ES-I3 (cell line): ENCODE measurements around the gene CAPNS2.
"Not testable (repeated sequence)": the region's sequence is repeated elsewhere in the genome, so short reads cannot be mapped to it uniquely, and the experiment has no call there.

Experiments used
- H3K36me3 ChIP-seq: 2 replicates; pipeline ENCODE4 v1.6.1; 2013; ENCODE audit warnings: mild to moderate bottlenecking, low read length, control low read depth, moderate library complexity; ENCODE audit not compliant: insufficient read depth
- H3K4me1 ChIP-seq: 2 replicates; pipeline ENCODE4 v1.6.1; 2013; ENCODE audit warnings: mild to moderate bottlenecking, control low read depth, low read length; ENCODE audit not compliant: insufficient read depth
- H3K9ac ChIP-seq: 2 replicates; pipeline ENCODE4 v1.6.1; 2013; ENCODE audit warnings: low read depth, mild to moderate bottlenecking, low read length, moderate library complexity
- H3K9me3 ChIP-seq: 2 replicates; pipeline ENCODE4 v1.6.1; 2013; ENCODE audit warnings: mild to moderate bottlenecking, low read length, moderate library complexity; ENCODE audit not compliant: control insufficient read depth, insufficient read depth

Gene CAPNS2

DNA sequence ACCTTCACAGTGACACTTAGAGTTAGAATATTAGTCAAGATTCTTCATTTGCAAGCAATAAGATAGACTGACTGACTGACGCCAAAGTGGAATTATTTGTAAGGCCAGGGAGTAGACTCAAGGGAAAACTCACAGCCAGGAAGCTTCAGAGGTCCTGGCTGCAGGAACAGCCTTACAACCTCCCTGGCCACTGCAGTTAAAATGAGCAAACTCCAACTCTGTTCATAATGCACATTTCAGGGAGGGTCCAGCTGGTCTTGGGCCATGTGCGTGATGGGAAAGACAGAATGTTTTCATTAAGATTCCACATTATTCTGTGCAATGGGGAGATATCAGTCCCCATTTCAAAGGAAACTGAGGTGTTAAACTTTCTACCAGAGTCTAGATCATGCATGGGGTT is 9.9 kb downstream of the CAPNS2 start:
- Histone ChIP-seq H3K36me3 (no peaks in the 10 kb centered on the region), H3K9me3 (no peaks in the 10 kb centered on the region), H3K9ac (no peak overlapping the region)

DNA sequence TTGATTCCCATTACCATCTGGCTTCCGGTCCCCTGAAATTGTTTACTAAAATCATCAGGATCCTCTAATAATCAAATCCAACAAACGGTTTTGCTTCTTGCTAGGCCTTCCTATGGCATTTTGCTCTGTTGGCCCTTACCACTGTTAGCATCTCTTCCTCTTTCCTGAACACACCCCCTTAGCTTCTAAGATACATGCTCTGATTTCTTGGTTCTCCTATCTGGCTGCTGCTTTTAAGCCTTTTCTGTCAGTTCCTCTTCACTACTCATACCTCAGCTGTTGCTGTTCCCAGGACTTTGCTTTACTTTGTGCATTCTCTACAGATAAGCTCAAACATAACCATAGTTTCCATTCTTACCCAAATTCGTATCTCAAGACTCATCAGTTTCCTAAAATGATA is 11.4 kb downstream of the CAPNS2 start:
- no peaks in the 10 kb centered on the region for H3K36me3 ChIP-seq
- no peaks in the 10 kb centered on the region for H3K9me3 ChIP-seq
- H3K4me1 ChIP-seq: no peaks in the 10 kb centered on the region
- H3K9ac ChIP-seq: no peak overlapping the region

More for the DNA sequence above, 9.9 kb downstream of the CAPNS2 start:
- H3K4me1 ChIP-seq: no peaks in the 10 kb centered on the region

DNA sequence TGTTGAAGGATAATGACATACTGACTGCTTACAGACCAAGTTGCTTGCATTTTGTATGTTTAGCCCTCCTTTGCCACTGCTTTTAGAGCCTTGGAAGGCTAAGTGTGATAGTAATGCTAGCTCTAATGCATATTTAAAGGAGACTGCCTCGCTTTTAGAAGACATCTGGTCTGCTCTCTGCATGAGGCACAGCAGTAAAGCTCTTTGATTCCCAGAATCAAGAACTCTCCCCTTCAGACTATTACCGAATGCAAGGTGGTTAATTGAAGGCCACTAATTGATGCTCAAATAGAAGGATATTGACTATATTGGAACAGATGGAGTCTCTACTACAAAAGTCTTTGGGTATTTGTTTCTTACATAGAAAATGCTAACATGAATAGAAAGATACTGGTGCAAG is 19.1 kb downstream of the CAPNS2 start:
- Histone ChIP-seq H3K9ac (no peak overlapping the region), H3K9me3 (no peaks in the 10 kb centered on the region), H3K4me1 (no peaks in the 10 kb centered on the region), H3K36me3 (no peaks in the 10 kb centered on the region)

DNA sequence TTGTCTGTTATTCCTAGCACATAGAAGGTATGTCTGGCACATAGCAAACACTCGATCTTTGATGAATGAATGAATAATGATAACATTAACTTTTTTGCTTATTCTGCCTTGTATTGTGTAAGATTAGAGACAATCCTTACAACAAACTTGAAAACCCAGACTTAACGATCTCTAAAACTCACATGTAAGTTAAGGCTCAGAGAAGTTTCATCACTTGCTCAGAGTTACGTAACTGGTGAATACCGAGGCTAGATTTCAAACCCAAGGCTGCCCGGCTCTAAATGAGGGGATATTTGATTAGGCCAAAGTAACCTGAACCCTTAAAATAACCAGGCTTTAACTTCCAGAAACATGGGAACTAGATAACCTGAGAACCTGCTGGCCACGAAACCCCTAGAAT is 22.3 kb downstream of the CAPNS2 start:
- Histone ChIP-seq H3K9me3 (no peaks in the 10 kb centered on the region), H3K36me3 (no peaks in the 10 kb centered on the region), H3K4me1 (no peaks in the 10 kb centered on the region), H3K9ac (no peak overlapping the region)

DNA sequence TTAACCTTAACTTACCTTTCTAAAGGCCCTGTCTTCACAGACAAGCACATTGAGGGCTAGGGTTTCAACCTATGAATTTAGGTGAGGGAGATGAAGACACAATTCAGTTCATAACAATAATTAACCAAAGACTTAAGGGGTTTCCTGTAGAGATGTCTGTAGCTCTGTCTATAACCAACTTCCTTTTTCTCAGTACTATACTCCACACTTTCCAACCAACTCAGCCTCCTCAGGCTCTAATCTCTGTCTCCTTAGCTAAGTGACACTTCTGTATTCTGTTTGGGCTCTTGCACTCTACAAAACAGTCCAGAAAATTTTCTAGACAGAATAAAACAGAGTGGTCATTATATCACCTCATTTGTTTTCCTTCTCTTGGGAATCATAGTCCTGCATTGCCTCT is 25.8 kb downstream of the CAPNS2 start:
- H3K9me3 ChIP-seq: no peaks in the 10 kb centered on the region
- H3K4me1 ChIP-seq: no peaks in the 10 kb centered on the region
- no peaks in the 10 kb centered on the region for H3K36me3 ChIP-seq
- H3K9ac ChIP-seq: no peak overlapping the region

DNA sequence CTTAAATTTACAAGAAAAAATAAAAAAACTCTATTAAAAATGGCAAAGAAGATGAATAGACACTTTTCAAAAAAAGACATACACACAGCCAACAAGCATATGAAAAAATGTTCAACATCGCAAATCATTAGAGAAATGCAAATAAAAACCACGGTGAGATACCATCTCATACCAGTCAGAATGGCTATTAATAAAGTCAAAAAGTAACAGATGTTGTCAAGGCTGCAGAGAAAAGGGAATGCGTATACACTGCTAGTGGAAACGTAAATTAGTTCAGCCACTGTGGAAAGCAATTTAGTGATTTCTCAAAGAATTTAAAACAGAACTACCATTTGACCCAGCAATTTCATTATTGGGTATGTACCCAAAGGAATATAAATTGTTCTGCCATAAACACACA is 31.4 kb downstream of the CAPNS2 start:
- no peak overlapping the region for H3K9ac ChIP-seq
- H3K36me3 ChIP-seq: no peaks in the 10 kb centered on the region
- no peaks in the 10 kb centered on the region for H3K4me1 ChIP-seq
- H3K9me3 ChIP-seq: no peaks in the 10 kb centered on the region

DNA sequence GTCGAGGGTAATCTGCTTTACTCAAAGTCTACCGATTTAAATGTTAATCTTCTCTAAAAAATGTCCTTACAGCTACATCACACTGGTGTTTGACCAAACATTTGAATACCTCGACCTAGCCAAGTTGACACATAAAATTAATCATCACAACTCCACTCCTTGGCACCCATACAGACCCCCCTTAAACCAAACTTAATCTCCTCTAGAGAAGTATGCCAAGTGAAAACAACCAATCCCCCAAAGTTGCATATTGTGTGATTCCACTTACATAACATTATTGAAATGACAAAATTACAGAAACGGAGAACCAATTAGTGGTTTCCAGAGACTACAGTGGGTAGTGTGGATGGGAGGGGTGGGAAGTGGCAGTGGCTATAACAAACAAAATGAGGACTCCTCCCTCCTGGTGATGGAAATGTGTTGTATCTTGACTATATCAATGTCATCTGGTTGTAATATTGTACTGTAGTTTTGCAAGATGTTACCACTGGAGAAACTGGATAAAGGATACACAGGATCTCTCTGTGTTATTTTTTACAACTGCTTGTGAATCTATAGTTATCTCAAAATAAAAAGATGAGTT is 39.4 kb downstream of the CAPNS2 start:
- H3K36me3 ChIP-seq: no peaks in the 10 kb centered on the region
- no peaks in the 10 kb centered on the region for H3K9me3 ChIP-seq

DNA sequence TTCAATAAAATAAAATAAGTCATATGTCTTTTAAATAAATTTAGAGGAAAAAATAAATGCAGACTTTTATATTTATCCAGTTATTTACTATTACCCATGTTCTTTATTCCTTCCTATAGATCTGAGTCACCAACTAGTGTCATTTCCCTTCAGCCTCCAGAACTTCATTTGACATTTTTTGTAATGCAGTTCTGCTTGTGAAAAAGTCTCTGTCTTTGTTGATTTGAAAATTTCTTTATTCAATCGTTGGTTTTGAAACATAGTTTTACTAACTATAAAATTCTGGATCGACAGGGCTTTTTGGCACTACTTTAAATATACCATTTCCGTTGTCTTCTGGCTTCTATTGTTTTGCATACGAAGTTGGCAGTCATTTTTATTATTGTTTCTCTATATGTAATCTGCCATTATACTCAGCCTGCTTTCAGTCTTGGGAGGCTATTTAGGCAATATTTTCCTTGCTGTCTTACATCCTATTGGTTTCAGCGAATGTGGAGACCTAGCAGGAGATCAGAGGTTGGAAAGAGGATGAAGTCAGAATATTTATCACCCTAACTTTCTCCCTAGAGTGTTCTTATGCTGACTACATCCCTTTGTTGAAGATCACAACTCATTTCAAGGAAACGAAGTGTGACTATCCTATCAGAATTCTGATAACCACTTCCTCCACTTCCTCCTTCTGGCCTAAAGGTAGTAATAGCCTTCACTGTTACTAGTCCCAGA is 47.3 kb downstream of the CAPNS2 start:
- H3K9ac ChIP-seq: no peak overlapping the region
- no peaks in the 10 kb centered on the region for H3K36me3 ChIP-seq
- H3K4me1 ChIP-seq: no peaks in the 10 kb centered on the region
- H3K9me3 ChIP-seq: no peaks in the 10 kb centered on the region

More for the DNA sequence above, 39.4 kb downstream of the CAPNS2 start:
- no peak overlapping the region for H3K9ac ChIP-seq
- H3K4me1 ChIP-seq: no peaks in the 10 kb centered on the region

DNA sequence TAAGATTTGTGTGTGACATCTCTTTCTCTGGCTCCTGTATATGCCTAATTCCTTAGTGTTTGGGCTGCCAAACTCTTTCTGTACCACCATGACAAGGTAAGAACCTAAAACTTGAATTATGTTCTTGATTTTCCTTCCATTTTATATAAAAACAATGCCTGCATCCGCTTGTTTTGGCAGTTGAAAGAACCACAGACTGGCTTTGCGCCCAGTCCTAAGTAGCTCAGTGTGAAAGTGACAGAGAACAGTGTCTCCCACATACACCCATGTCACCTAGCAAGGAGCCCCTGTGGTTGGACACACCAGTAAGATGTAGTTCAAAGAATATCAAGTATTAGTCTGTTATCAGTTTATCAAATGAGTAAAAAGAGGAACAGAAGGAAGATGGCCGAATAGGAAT is 48.6 kb downstream of the CAPNS2 start:
- no peak overlapping the region for H3K9ac ChIP-seq
- no peaks in the 10 kb centered on the region for H3K4me1 ChIP-seq
- no peaks in the 10 kb centered on the region for H3K36me3 ChIP-seq
- no peaks in the 10 kb centered on the region for H3K9me3 ChIP-seq

DNA sequence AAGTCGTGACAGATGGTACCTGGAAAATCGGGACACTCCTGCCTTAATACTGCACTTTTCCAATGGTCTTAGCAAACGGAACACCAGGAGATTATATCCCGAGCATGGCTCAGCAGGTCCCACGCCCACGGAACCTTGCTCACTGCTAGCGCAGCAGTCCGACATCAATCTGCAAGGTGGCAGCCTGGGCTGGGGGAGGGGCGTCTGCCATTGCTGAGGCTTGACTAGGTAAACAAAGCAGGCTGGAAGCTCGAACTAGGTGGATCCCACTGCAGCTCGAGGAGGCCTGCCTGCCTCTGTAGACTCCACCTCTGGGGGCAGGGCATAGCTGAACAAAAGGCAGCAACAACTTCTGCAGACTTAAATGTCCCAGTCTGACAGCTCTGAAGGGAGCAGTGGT is 49.2 kb downstream of the CAPNS2 start:
- not testable (repeated sequence) for H3K36me3 ChIP-seq, H3K9me3 ChIP-seq, H3K4me1 ChIP-seq, H3K9ac ChIP-seq
